ENCODE results near the gene OSBPL10.

Gene OSBPL10

DNA sequence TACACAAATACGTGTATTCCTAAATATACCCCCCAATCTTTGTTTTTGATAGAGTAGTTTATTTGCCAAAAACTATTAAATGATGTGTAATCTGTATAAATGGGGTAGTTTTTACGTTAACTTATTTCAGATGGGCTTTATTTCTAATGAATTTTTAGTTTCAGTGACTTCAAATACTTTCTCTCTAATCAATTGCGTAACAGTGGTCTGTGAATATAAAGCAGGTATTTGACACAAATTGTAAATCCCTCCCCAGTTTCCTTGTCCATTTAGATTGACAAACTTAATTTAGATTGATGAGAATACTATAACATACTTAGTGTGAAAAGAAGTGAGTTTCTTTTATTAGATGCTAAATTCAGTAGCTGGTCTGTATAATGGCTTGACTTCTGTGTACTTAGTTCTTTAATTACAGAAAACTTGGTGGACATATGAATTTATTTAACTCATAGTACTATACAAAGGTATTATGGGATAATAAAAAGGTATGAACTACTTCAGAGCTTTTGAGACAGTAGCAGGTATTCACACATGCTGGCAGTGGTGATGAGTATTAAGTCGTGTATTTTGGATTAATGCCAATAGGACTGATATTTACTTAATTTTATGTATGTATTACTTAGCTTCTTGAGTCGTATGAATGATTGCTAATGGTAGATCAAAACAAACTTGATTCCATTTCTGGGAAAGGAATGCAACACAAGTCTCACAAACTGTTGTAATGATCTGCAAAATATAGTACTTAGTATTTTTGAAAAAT is 366.7 kb downstream of the OSBPL10 start:
- DNase-seq (ENCODE audit: low spot score) = peak; percentile 9

DNA sequence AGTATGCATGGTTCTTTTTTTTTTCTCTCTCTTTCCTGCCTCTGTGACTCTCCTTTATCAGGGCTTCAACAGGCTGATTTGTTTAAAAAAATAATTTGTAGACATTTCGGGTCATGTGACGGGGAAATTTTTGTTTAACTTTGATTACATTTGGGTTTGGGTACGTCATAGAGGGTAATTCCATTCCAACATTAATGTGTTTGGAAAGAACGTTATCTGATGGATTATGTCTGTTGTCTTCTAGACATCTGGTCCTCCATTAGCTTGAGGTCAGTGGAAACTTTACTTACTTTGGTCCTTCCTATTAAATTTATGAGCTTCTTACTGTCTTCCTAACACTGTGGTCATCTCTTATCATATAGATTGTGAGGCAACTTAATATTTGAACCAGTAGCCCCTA is 367.4 kb downstream of the OSBPL10 start:
- no peak for DNase-seq (ENCODE audit: low spot score)

DNA sequence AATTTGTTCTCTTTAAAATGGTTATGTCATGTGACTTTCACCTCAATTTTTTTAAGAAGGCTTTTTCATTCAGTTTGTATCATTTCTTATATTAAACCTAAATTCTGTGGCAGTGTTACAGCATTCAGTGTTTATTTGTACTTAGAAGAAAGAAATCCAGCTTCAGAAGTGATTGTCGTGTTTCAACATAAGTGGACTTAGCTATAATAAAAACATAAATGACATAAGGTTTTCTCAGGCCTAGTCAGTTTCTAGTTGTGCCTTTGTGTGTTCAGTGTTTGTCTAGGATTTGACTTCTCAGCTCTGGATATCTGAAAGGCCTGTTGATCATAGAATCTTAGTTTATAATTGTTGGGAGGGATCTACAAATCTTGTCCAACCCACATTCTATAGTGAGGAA is 367.9 kb downstream of the OSBPL10 start:
- DNase-seq (ENCODE audit: low spot score) = no peak
